GM19372 (cell line): Measurements from ENCODE around the gene DYNLT4.
"Not testable (repeated sequence)": the region's sequence is repeated elsewhere in the genome, so short reads cannot be mapped to it uniquely, and the experiment has no call there.

Experiments used
- ATAC-seq: cut with Tn5 transposase; IDR thresholded peaks from one replicate; pipeline ENCODE4 v1.9.1; 2021; ENCODE audit warnings: mild to moderate bottlenecking, low read depth, moderate library complexity; ENCODE audit not compliant: unreplicated experiment

The DYNLT4 gene

DNA sequence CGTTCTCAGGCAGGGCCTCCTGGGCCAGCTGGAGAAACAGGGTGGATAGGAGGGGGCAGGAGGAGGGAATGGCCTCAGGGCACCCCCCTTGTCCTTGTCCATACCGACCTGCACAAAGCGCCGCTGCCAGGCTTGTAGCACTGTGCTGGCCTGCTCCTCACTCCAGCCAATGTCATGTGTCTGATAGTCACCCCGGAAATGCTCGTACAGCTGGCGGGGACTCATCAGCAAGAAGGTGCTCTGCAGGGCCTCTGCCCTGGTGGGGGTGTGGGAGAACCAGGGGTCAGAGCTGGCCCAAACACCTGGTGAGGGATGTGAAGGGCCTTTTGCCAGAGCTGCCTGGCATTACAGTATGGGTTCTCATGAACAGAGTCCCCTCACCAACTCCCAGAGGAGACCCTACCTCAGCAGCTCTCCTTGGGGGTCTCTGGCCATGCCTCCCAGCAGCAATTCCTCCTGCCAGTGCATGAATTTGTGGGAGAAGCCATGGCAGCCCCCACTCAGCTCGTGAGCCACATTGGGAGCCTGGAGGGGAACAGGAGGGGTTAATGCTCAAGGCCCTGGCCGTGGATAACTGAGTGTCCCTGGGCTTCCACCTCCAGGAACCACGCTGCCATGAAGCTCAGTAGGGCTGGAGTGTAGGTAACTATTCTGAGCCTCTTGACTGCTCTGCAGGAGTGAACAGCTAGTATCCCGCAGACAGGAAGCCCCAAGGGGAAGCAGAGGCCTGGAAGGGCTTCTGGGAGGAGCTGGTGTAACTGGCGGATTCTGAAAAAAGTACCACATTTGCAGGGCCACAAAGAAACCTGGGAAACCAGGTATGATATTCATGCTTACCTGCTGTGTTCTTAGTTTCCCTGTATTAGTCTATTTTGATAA, 22.6 kb upstream of the DYNLT4 start:
- no peak for ATAC-seq

DNA sequence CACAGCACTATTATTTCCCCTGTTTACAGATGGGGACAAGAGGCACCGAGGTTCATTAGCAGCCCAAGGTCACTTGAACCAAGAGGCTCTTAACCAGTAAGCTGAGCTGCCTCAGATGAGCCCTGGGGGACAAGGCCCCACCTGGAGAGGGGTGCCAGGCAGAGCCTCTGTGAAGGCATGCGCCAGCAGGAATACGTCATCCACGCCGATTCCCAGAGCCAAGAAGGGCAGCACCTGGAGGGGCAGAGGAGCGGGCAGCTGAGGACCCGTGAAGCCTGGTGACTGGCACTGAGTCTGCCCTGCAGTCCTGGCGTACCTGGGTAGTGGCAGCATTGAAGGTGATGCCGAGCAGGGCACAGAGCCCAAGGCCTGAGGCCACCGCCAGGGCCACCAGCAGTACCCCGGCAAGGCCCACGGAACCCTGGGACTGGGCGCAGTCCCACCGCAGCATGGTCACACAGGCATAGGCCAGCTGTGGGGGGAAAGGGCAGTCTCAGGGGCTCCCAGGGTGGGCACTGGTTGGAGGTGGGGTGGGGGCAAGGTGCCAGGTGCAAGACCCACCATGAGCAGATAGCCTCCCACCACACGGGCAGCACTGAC, 21.8 kb upstream of the DYNLT4 start:
- ATAC-seq: no peak

DNA sequence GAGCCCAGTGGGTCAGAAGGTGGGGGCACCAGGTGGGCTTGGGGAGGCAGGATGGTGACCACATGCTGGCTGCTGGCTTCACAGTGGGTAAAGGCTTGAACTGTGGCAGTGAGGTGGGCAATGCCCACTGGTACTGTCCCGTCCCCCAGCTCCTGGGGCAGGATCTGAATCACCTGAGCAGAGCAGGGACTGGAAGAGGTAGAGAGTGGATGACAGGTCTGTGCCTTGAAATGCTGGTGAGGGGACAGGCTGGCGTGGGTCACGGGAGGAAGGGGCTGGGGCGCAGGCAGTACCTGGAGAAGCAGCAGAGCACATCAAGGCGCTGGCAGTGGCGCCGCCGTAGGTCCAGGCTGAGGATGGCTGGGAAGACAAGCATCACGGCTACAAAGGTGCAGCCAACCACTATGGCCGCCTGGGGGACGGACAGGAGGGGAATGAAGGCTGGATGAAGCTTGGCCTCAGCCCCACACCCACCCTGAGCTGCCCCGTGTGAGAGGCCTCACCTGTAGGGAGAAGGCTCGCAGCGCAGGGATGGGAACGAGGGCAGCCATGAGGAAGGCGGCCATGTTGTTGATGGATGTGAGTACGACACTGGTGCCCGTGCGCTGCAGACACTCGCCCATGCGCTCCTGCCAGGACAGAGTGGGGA, 21.0 kb upstream of the DYNLT4 start:
- no peak for ATAC-seq

DNA sequence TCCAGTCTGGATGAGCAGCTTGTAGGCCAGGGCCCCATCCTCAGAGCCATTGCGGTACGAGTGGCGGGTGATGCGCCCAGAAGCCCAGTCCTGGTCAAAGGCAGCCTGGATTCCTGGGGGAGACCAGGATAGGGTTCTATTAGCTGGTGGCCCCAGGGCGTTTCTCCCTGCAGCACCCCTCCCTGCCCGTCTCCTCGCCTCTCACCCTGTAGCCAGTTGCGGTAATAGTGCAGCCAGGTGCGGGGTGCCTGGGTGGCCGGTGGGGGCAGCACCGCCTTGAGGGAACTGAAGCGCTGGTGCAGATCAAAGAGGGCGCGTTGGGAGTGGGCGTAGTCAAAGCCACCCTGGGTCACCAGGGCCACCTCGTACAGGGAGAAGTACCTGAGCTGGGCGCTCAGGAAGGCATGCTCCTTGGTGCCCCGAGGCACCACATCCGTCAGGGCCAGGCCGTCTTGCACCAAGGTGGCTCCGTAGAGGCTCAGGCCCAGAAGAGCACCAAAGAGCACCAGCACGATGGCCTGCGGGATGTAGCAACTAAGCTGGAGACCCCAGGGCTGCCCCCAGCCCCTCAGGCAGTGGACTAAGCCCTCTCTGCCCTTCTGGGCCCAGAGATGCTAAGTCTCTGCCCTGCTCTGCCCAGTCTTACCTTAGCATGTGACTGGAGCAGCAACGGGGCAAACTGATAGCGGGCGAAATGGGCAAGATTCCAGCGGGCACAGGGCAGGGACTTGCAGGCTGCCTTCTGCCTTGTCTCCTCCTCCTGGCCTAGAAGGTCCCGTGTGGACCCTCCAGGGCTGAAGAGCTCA, 20.2 kb upstream of the DYNLT4 start:
- ATAC-seq: no peak

DNA sequence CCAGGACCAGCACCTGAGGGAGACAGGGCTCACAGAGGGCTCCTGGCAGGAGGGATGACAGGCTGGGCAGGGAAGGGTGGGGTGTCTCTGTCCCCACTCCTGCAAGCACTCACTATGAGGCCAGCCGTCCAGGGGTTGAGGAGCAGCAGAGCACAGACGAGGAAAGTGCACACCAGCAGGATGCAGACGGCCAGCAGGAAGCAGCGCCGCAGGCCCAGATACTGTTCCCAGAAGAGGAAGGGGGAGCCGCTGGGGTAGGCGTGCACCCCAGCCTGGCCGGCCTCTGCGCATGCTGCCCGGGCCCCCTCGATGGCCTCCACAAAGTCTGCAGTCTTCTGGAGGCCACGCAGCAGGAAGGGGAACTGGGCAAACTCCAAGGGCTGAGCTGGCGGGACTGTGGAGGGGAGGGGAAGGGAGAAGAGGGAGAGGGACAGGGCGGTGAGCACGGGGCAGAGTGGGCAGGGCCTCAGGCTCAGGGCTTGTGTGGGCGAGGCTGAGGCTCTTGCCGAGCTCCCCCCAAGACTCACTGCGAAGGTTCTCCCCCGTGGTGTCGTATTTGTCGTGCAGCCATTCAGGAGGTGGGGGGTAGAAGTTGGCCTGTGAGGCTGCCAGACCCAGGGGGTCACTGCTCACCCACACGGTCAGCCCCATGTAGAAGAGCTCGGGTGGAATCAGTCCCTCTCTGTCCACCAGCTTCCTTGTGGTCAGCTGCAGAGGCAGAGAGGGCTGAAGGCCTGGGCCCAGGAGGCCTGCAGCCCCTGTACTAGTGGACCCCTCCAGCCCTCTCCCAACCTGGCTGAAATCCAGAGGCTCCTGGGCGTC, 19.4 kb upstream of the DYNLT4 start:
- no peak for ATAC-seq

DNA sequence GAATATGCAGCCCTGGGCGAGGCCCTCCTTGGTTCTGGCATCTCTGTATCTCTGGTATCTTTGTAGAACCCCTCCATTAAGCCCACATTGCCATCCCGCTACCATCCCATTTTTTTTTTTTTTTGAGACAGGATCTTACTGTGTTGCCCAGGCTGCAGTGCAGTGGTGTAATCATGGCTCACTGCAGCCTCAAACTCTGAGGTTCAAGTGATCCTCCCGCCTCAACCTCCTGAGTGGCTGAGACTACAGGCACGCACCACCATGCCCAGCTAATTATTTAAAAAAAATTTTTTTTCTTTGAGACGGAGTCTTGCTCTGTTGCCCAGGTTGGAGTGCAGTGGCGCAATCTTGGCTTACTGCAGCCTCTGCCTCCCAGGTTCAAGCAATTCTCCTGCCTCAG, 17.2 kb upstream of the DYNLT4 start:
- not testable (repeated sequence) for ATAC-seq

DNA sequence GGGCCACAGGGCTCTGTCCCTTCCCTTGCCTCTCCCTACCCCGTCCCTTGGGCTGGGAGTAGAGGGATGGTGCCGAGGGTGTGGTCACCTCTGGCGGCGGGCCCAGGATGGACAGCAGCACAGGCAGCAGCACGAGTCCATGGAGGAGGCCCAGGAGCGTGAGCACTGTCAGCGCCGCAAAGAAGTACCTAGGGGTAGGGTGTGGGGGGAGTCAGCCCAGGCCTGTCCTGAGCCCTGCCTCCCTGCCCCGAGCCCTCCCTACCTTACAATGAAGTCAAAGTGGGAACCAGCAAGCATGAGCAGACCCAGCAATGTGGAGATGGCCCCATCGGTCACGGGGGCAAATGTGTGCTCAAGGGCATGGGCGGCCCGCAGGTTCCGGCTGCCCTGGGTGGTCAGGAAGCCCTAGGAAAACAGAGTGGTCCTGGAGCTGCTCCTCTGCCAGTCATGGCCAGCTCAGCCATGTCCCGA, 15.9 kb upstream of the DYNLT4 start:
- ATAC-seq: no peak

DNA sequence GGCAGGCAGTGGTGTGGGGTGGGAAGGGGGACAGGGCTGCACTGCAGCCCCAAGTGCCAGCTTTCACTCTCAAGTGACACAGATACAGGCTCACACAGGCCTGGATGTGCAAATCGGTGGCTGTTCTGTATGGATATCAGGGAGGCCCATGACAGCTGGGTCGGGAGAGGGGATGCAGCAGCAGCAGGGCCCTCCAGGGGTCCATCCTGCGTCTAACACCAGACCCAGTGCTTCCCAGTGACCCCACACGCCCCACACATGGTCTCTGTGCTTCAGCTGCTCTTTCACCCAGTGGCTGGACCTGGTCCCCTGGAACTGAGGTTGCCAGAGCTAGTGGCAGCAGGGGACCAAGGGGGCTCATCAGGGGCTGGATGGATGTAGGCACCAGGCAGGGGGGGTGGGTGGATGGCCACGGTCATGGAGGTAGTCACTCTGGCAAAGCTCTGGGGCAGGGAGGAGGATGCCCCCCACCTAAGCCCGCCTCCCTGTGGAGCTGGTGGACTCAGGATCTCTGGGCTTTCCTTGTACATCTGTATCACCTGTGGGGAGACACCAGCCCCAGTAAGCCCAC, 15.1 kb upstream of the DYNLT4 start:
- ATAC-seq: no peak

DNA sequence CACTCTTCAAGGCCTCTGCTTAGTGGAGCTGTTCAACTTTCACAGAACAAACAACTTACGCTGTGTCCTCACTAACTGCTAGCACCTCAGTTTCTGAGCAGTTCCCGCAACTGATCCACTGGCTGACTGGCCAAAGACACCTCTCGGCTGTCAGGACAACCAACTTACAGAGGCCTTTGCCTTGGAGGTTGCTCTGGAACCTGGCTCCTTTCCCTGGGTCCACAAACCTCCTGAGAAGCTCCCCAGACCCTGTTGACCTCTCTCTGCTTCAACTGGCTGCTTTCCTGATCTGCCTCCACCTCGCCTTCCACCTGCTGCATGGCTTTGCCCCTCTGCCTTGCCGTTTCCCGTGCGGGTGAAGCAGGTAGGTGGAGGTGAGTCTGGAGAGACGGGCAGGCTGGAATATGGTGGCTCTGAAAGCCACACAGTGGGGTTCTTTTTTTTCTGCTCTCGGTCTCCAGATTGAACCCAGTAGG, 14.1 kb upstream of the DYNLT4 start:
- no peak for ATAC-seq

DNA sequence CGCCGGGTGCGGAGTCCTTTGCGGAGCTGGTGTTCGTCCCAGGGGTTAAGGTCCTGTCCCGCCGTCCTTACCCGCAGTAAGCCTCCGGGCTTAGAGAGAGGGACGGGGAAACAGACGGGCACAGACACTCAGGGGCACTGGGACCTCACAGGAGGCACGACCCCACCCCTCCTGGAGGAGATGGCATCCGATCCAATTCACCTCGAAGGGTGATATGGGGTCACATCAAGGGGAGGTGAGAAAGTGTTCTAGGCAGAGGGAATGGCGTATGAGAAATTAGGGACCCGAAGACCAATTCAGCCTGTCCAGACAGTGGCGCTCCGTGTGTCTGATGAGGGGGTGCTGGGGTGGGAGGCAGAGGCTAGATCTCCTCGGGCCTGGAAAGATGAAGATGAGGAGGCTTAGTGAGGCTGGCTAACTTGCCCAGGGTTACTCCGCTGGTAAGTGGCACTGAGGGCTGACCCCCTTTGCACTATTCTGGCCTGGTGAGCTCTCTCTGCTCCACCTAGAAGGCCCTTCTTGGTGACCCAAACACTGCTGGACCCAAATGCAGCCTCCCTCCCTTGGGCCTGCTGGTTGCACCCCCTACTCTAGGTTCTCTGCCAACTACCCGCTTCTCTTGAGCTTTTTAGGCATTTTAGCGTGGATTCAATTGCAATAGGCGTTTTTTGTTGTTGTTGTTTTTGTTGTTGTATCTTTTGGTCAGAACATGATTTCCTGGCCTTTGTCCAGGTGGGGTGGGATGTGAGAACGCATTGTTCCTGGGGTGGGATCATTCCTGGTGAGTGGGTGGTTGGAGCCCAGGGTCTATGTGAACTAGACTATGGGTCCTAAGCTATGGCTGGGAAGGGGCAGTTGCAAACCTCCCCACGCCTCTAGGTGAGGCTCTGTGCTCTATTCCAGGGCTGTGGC, 13.4 kb upstream of the DYNLT4 start:
- ATAC-seq: no peak

DNA sequence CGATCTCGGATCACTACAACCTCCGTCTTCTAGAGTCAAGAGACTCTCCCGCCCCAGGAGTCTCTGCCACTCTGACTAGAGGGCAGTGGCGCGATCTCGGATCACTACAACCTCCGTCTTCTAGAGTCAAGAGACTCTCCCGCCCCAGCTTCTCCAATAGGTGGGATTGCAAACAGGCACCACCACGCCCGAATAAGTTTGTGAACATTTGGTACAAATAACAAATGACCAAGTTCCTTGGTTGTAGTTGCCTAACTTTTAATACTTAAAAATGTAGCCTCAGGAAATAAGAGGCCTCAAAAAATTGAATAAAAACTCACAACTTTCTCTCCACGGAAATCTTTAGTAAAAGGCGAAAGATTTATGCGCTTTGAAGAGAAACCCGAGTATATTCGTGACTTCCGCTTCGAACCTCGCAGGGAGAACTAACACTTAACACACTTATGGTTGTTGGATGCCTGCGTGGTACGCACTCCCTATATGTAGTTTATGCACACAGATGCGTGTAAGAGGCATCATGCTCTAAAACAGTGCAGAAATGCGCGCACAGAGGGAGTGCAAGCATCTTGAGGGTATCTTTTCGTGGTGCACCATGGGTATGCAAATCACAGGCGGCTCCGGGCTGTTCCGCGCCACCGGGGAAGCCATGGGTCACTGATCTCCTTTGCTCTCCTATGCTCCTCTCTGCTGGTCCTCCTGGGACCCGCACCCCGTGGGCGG, 12.6 kb upstream of the DYNLT4 start:
- peak; percentile 87 for ATAC-seq

DNA sequence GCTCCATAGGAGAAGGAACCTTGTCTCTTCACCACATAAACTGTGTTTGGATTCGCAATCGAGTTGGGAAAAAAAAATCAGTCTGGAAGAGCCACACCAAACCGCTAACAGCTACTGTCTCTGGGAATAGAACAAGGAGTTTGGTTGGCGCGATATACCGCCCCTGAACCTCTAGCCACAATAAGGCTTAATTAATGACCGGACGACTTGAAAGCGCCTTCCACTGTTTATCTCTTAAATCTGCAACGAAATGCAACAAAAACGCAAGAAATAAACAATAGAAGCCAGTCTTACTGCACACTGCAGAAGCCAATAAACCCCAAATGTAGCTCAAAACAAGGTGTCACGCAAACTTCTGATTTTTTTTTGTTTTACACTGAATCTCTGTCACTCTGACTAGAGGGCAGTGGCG, 12.1 kb upstream of the DYNLT4 start:
- ATAC-seq: no peak

DNA sequence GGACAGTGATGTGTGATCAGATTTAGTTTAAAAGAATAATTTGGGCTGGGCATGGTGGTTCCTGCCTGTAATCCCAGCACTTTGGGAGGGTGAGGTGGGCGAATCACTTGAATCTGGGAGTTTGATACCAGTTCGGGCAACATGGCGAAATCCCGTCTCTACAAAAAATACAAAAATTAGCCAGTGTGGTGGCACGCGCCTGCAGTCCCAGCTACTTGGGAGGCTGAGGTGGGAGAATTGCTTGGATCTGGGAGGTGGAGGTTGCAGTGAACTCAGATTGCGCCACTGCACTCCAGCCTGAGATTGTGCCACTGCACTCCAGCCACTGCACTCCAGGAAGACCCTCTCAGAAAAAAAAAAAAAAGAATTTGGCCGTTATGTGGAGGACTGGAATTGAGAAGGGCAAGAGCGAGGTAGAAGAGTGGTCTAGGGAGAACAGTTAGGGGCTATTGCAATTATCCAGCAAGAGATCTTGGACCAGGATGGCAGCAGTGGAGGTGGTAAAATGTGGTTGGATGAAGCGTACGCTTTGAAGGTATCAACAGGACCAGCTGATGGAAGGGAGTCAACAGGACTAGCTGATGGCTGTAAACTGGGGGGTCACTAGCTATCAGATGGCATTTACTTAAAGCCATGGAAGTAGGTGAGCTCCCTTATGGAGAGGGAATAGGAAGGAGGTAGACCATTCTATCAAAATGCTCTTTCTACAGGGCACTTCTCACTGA, 10.8 kb upstream of the DYNLT4 start:
- no peak for ATAC-seq

DNA sequence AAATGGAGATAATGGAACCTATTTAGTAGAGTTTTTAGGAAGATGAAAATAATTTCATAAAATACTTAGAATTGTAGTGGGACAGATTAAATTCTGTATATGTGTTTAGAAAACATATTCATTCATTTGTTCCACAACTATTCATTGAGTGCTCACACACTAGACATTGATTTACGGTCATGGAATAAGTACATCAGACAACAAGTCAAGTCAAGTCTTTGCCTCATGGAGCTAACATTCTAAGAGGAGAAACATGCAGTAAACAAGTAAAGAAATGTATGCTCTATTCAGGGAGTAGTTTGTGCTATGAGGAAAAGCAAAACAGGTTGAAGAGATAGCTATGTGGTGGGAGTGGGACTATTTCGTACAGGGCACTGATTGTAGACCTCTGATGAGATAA, 10.2 kb upstream of the DYNLT4 start:
- no peak for ATAC-seq

DNA sequence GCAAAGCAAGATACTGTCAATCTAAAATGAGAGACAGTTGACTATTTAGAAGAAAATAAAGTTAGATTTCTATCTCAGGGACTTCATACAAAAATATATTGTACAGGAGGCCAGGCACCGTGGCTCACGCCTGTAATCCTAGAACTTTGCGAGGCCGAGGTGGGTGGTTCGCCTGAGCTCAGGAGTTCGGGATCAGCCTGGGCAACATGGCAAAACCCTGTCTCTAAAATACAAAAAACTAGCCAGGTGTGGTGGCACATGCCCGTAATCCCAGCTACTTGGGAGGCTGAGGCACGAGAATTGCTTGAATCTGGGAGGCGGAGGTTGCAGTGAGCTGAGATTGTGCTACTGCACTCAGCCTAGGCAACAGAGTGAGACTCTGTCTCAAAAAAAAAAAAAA, 8.8 kb upstream of the DYNLT4 start:
- ATAC-seq: not testable (repeated sequence)

DNA sequence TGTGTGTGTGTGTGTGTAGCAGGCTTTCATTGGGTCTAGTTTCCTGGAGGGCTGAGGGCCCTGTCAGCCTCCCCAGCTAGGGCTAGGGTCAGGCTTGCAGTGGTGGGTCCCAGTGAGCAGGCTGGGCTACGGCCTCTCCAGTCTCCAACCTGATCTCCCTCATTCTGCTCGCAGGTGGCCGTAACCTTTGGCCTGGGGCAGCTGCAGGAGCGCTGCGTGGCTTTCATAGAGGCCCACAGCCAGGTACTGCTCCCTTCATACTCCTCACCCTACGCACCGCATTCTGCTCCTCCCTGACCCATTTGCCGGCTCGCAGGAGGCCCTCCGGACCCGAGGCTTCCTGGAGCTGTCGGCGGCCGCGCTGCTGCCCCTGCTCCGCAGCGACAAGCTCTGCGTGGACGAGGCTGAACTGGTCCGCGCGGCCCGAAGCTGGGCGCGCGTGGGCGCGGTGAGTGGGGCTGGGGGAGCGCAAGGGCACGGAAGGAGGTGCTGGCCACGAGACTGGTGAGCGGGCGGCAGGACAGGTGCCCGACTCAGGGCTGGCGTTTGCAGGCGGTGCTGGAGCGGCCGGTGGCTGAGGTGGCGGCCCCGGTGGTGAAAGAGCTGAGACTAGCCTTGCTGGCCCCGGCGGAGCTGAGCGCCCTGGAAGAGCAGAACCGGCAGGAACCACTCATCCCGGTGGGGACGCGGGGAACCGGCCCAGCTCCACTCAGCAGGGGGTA, 5.8 kb upstream of the DYNLT4 start:
- ATAC-seq: no peak
